GM12878 (cell line): ENCODE measurements around the gene IRF7. TPM values are rescaled to one million over a fixed set of nuclear protein-coding genes. Genes with fewer than 3 reads are reported as not detected.

ENCODE experiments used
- ATAC-seq: fragments of 200-7000 bp; cut with Tn5 transposase; 3 replicates; pipeline ENCODE4 v1.9.1; 2020; ENCODE audit warnings: mild to moderate bottlenecking, moderate library complexity
- BruUV-seq: library from RNA; stranded (reverse); fragments of 400-500 nt; replicated peaks from 2 replicates; lab custom pipeline; 2021; lab: Mats Ljungman, UMichigan
- CTCF ChIA-PET: fragments of 300-600 bp; sonication (Branson Sonifier 250); formaldehyde crosslinking; extraction: SDS; loops from one replicate; lab custom pipeline; 2021; ENCODE audit warnings: inconsistent platforms; lab: Yijun Ruan, JAX
- POLR2A ChIA-PET: fragments of 350-600 bp; formaldehyde crosslinking; extraction: SDS; loops from one replicate; lab custom pipeline; 2021; ENCODE audit warnings: inconsistent platforms; lab: Charles Lee
- RAD21 ChIA-PET: fragments of 300-600 bp; sonication (Branson Sonifier 250); formaldehyde crosslinking; loops from one replicate; lab custom pipeline; 2023; ENCODE audit warnings: antibody characterized with exemption; ENCODE audit not compliant: unreplicated experiment; lab: Charles Lee
- SMC1A ChIA-PET: fragments of 300-600 bp; sonication (Branson Sonifier 250); formaldehyde crosslinking; loops from one replicate; lab custom pipeline; 2023; ENCODE audit not compliant: unreplicated experiment, uncharacterized antibody; lab: Charles Lee
- DNase-seq: peaks from one replicate; pipeline ENCODE4 v3.0.0-alpha.2; 2011; ENCODE audit warnings: low read depth, low spot score
- FAIRE-seq: peaks from 3 replicates; lab custom pipeline; 2011; peaks lifted over from hg19 to GRCh38; lab: Jason Lieb, UNC
- H2AFZ ChIP-seq: 2 replicates; pipeline ENCODE4 v1.6.0; 2011; ENCODE audit warnings: low read depth, low read length, control low read depth; ENCODE audit not compliant: control insufficient read depth
- H3K27ac ChIP-seq: 2 replicates; pipeline ENCODE4 v1.5.1; 2011; ENCODE audit warnings: control low read depth; ENCODE audit not compliant: control insufficient read depth, insufficient read depth
- H3K27me3 ChIP-seq, 2 experiments: replicated peaks in 1 of 2; 2 replicates each; pipeline versions ENCODE4 v1.6.0 to v1.6.1; 2011; ENCODE audit warnings: low read length in 1 of 2; ENCODE audit not compliant: control insufficient read depth in 2 of 2, insufficient read depth in 2 of 2
- H3K36me3 ChIP-seq, 2 experiments: 2 replicates each; pipeline ENCODE4 v1.5.1; 2011; ENCODE audit warnings: low read length in 1 of 2; ENCODE audit not compliant: control insufficient read depth in 2 of 2, insufficient read depth in 2 of 2
- H3K4me1 ChIP-seq: 2 replicates; pipeline ENCODE4 v1.6.1; 2011; ENCODE audit warnings: mild to moderate bottlenecking, low read length, moderate library complexity, mixed read lengths; ENCODE audit not compliant: control insufficient read depth, insufficient read depth
- H3K4me2 ChIP-seq: 2 replicates; pipeline ENCODE4 v1.6.0; 2011; ENCODE audit warnings: control low read depth; ENCODE audit not compliant: control insufficient read depth, insufficient read depth
- H3K4me3 ChIP-seq: fragments of 200-600 bp; sonication (generic); 2 replicates; pipeline ENCODE4 v1.5.1; 2016
- H3K79me2 ChIP-seq: 2 replicates; pipeline ENCODE4 v1.6.0; 2011; ENCODE audit warnings: low read length; ENCODE audit not compliant: control insufficient read depth, insufficient read depth
- H3K9ac ChIP-seq: 2 replicates; pipeline ENCODE4 v1.8.0; 2011; ENCODE audit warnings: low read length, control low read depth, mixed read lengths; ENCODE audit not compliant: control insufficient read depth, insufficient read depth
- H3K9me3 ChIP-seq: replicated peaks from 3 replicates; pipeline ENCODE4 v1.5.1; 2011; ENCODE audit warnings: mild to moderate bottlenecking, low read length; ENCODE audit not compliant: control insufficient read depth, insufficient read depth
- H4K20me1 ChIP-seq: 2 replicates; pipeline ENCODE4 v1.6.0; 2011; ENCODE audit not compliant: control insufficient read depth, insufficient read depth
- CEBPB ChIP-seq, 2 experiments: fragments of 150-350 bp in 1 of 2; IDR thresholded peaks; 2 replicates each; pipeline ENCODE4 v1.6.1; 2012 to 2014; ENCODE audit warnings: low read depth in 2 of 2, low read length in 2 of 2, borderline replicate concordance in 1 of 2, inconsistent platforms in 1 of 2
- E2F8 ChIP-seq: fragments of 450-650 bp; IDR thresholded peaks from 2 replicates; pipeline ENCODE4 v1.6.1; 2018; ENCODE audit warnings: mild to moderate bottlenecking, low read depth, moderate library complexity; ENCODE audit not compliant: partially characterized antibody
- NRF1 ChIP-seq: conservative IDR thresholded peaks from 2 replicates; pipeline ENCODE4 v1.6.1; 2011; ENCODE audit warnings: mild to moderate bottlenecking, low read depth, low read length, improper control_type of control experiment
- POLR2AphosphoS2 ChIP-seq: IDR thresholded peaks from 2 replicates; pipeline ENCODE4 v1.6.1; 2011; ENCODE audit warnings: low read depth, mild to moderate bottlenecking, low read length, improper control_type of control experiment, moderate library complexity
- RELA ChIP-seq: fragments of 450-650 bp; IDR thresholded peaks from 2 replicates; pipeline ENCODE4 v1.8.0; 2014; ENCODE audit warnings: borderline replicate concordance; ENCODE audit not compliant: partially characterized antibody
- RUNX3 ChIP-seq: IDR thresholded peaks from 2 replicates; pipeline ENCODE4 v1.6.1; 2012; ENCODE audit warnings: low read length, inconsistent platforms
- TBL1XR1 ChIP-seq: IDR thresholded peaks from 2 replicates; pipeline ENCODE4 v1.6.1; 2012; ENCODE audit warnings: low read depth, low read length, improper control_type of control experiment
- ZNF622 ChIP-seq: fragments of 450-650 bp; IDR thresholded peaks from 2 replicates; pipeline ENCODE4 v1.6.1; 2017; ENCODE audit warnings: mild to moderate bottlenecking, inconsistent platforms
- WGBS: methylation state at CpG from one replicate; pipeline ENCODE4 v1.1.6; 2016; ENCODE audit warnings: low lambda C conversion rate; ENCODE audit not compliant: insufficient replicate concordance, insufficient coverage; ENCODE audit errors: missing lambda C conversion rate; 5-methylcytosine and 5-hydroxymethylcytosine counted together
- in situ Hi-C: fragments of 300-500 bp; cut with MboI; formaldehyde crosslinking; loops from 9 replicates; pipeline ENCODE4 v1.14.3; 2018; ENCODE audit warnings: mixed read lengths
- intact Hi-C: fragments of 100-400 bp; cut with micrococcal nuclease; formaldehyde crosslinking; loops from one replicate; pipeline ENCODE4 v1.14.2; 2022; ENCODE audit not compliant: unreplicated experiment
- polyA plus RNA-seq, 11 experiments: library from polyadenylated mRNA; depleted of rRNA in 4 of 11; unstranded in 6 of 11; stranded (reverse) in 5 of 11; fragments of >200 nt; fragmentation: Nextera tagmentation in 4 of 11; fragmentation: Illumina TruSeq in 1 of 11; extraction: Ambion mirVana in 4 of 11; extraction: Trizol in 1 of 11; gene quantifications; 1 replicate in 1 of 11; 2 replicates in 10 of 11; pipeline versions ENCODE4 v1.2.1 to v1.2.3, GENCODE V29; 2011 to 2016; ENCODE audit warnings: inconsistent platforms in 2 of 11, missing spikeins in 2 of 11, low read depth in 1 of 11
- total RNA-seq, 4 experiments: library from RNA; depleted of rRNA in 3 of 4; stranded (reverse); fragments of >200 nt in 3 of 4; fragmentation: Illumina TruSeq in 1 of 4; extraction: Trizol in 1 of 4; gene quantifications; 2 replicates each; pipeline versions ENCODE4 v1.2.1 to v1.2.3, GENCODE V29; 2013 to 2021

Gene IRF7
- total and polyA plus RNA-seq, 10 of the 15 experiments (the other 5 are each of a cell fraction or from before 2014, with no cell fraction given): 4.4 to 141 (median 67.6) TPM

GRCh38 chr11:596374-596773 lies 19.4 kb downstream of the IRF7 start:
- BruUV-seq: no TSS peak
- Histone ChIP-seq H3K36me3 (peaks cover 21 to 52% of the 10 kb centered on the region in 2 experiments; a peak in 3 of 4 replicates), H3K4me2 (no peak overlapping the region), H3K27me3 (no peaks in the 10 kb centered on the region), H2AFZ (no peak overlapping the region), H3K9ac (no peak overlapping the region), H4K20me1 (no peaks in the 10 kb centered on the region; the same call in 1 of the 2 replicates), H3K9me3 (no peaks in the 10 kb centered on the region), H3K27ac (no peak overlapping the region), H3K79me2 (no peaks in the 10 kb centered on the region), H3K4me3 (no peak overlapping the region), H3K4me1 (no peaks in the 10 kb centered on the region)
- no peak for FAIRE-seq
- TF ChIP-seq RELA (no peak), ZNF622 (no peak), E2F8 (no peak), POLR2AphosphoS2 (no peak), RUNX3 (no peak), CEBPB (IDR thresholded peaks at IDR 0.05; ENCODE audit: borderline replicate concordance in 1 of 2, low read depth in 2 of 2, low read length in 2 of 2) (no peak), TBL1XR1 (no peak), NRF1 (no peak)
- SMC1A ChIA-PET: no interaction called here
- 81% methylated on average over 10 of the region's 10 CpGs for WGBS
- CTCF ChIA-PET: no interaction called here
- no peak for DNase-seq
- RAD21 ChIA-PET: no interaction called here
- POLR2A ChIA-PET: interaction anchor here (0.5 kb wide), 1 partner anchor 20 kb away, joined by 3 read pairs; no protein-coding TSS in a partner anchor
- intact Hi-C loops (no loop called here), in situ Hi-C loops (no loop called here)
- no peak for ATAC-seq
